Measurements from ENCODE around the gene PTHLH. TPM values are rescaled to one million over a fixed set of nuclear protein-coding genes. Genes with fewer than 3 reads are reported as not detected.
A peak's percentile ranks its signal among the peaks of the same experiment; 100 is the strongest.

PTHLH gene
- total RNA-seq, 1 donor from 2014 or later: 48.5 TPM

- Mint-ChIP-seq H3K4me3 (ENCODE audit: unreplicated experiment) (no peak overlapping the region), H3K4me1 (ENCODE audit: low read depth, unreplicated experiment) (no peaks in the 10 kb centered on the region), H3K9me3 (ENCODE audit: unreplicated experiment) (peaks cover 5% of the 10 kb centered on the region), H3K27me3 (ENCODE audit: low read depth, unreplicated experiment) (no peaks in the 10 kb centered on the region), H3K36me3 (ENCODE audit: low read depth, unreplicated experiment) (no peaks in the 10 kb centered on the region), H3K27ac (ENCODE audit: unreplicated experiment) (no peak overlapping the region)
- TF ChIP-seq EZH2 (IDR thresholded peaks at IDR 0.05; ENCODE audit: insufficient read depth, low read length) (no peak), CTCF (IDR thresholded peaks at IDR 0.05; ENCODE audit: insufficient read depth, low read depth, low read length) (no peak)
- no peaks in the 10 kb centered on the region for H4K20me1 ChIP-seq (ENCODE audit: insufficient read depth, low read length)
- FAIRE-seq: no peak
- no peak overlapping the region for H2AFZ ChIP-seq (ENCODE audit: low read depth, low read length)
- H3K4me2 ChIP-seq (ENCODE audit: low read length): no peak overlapping the region
- DNase-seq (ENCODE audit: low read depth): no peak
- H3K27me3 ChIP-seq (ENCODE audit: insufficient read depth, low read length): no peaks in the 10 kb centered on the region
- no peaks in the 10 kb centered on the region for H3K79me2 ChIP-seq (ENCODE audit: insufficient read depth, low read length)
- no peak overlapping the region for H3K27ac ChIP-seq (ENCODE audit: low read depth, low read length)
- no peaks in the 10 kb centered on the region for H3K36me3 ChIP-seq (ENCODE audit: insufficient read depth, low read length)
- H3K4me1 ChIP-seq (ENCODE audit: insufficient read depth, low read length): no peaks in the 10 kb centered on the region
- no peaks in the 10 kb centered on the region for H3K9me3 ChIP-seq (ENCODE audit: insufficient read depth, low read depth, low read length)
- no peak overlapping the region for H3K4me3 ChIP-seq (ENCODE audit: insufficient read depth, low read depth, low read length)
- no peak overlapping the region for H3K9ac ChIP-seq (ENCODE audit: low read length)
Measured at GRCh38 chr12:28012333-28012918, 39.9 kb upstream of the PTHLH start.

GRCh38 chr12:28010036-28010435 lies 37.5 kb upstream of the PTHLH start:
- H3K79me2 ChIP-seq (ENCODE audit: insufficient read depth, low read length): no peaks in the 10 kb centered on the region
- no peaks in the 10 kb centered on the region for H3K4me1 ChIP-seq (ENCODE audit: insufficient read depth, low read length)
- no peak overlapping the region for H3K4me2 ChIP-seq (ENCODE audit: low read length)
- no peak overlapping the region for H2AFZ ChIP-seq (ENCODE audit: low read depth, low read length)
- H3K27ac ChIP-seq (ENCODE audit: low read depth, low read length): no peak overlapping the region
- no peak overlapping the region for H3K4me3 ChIP-seq (ENCODE audit: insufficient read depth, low read depth, low read length)
- no peaks in the 10 kb centered on the region for H3K9me3 ChIP-seq (ENCODE audit: insufficient read depth, low read depth, low read length)
- H4K20me1 ChIP-seq (ENCODE audit: insufficient read depth, low read length): no peaks in the 10 kb centered on the region
- FAIRE-seq (no peak), DNase-seq (ENCODE audit: low read depth) (no peak)
- no peaks in the 10 kb centered on the region for H3K27me3 ChIP-seq (ENCODE audit: insufficient read depth, low read length)
- no peak overlapping the region for H3K27ac Mint-ChIP-seq (ENCODE audit: unreplicated experiment)
- H3K9me3 Mint-ChIP-seq (ENCODE audit: unreplicated experiment): peaks cover 5% of the 10 kb centered on the region
- H3K36me3 Mint-ChIP-seq (ENCODE audit: low read depth, unreplicated experiment): no peaks in the 10 kb centered on the region
- no peaks in the 10 kb centered on the region for H3K27me3 Mint-ChIP-seq (ENCODE audit: low read depth, unreplicated experiment)
- H3K4me3 Mint-ChIP-seq (ENCODE audit: unreplicated experiment): no peak overlapping the region
- TF ChIP-seq EZH2 (IDR thresholded peaks at IDR 0.05; ENCODE audit: insufficient read depth, low read length) (no peak), CTCF (IDR thresholded peaks at IDR 0.05; ENCODE audit: insufficient read depth, low read depth, low read length) (no peak)
- no peak overlapping the region for H3K9ac ChIP-seq (ENCODE audit: low read length)
- H3K4me1 Mint-ChIP-seq (ENCODE audit: low read depth, unreplicated experiment): no peaks in the 10 kb centered on the region
- H3K36me3 ChIP-seq (ENCODE audit: insufficient read depth, low read length): no peaks in the 10 kb centered on the region

- Histone ChIP-seq H3K9ac (ENCODE audit: low read length) (no peak overlapping the region), H3K4me2 (ENCODE audit: low read length) (no peak overlapping the region)
Measured at GRCh38 chr12:27999970-28000369, 27.4 kb upstream of the PTHLH start.

More at GRCh38 chr12:27999970-28000369, 27.4 kb upstream of the PTHLH start:
- Mint-ChIP-seq H3K4me1 (ENCODE audit: low read depth, unreplicated experiment) (peaks cover 10% of the 10 kb centered on the region), H3K27me3 (ENCODE audit: low read depth, unreplicated experiment) (peaks cover 3% of the 10 kb centered on the region), H3K36me3 (ENCODE audit: low read depth, unreplicated experiment) (no peaks in the 10 kb centered on the region), H3K4me3 (ENCODE audit: unreplicated experiment) (no peak overlapping the region), H3K9me3 (ENCODE audit: unreplicated experiment) (peaks cover 7% of the 10 kb centered on the region), H3K27ac (ENCODE audit: unreplicated experiment) (peak overlapping the region; percentile 47)
- DNase-seq (ENCODE audit: low read depth) (peak; percentile 74), FAIRE-seq (peak; percentile 17)
- Histone ChIP-seq H3K79me2 (ENCODE audit: insufficient read depth, low read length) (no peaks in the 10 kb centered on the region), H3K27ac (ENCODE audit: low read depth, low read length) (no peak overlapping the region), H2AFZ (ENCODE audit: low read depth, low read length) (no peak overlapping the region), H3K9me3 (ENCODE audit: insufficient read depth, low read depth, low read length) (no peaks in the 10 kb centered on the region), H3K27me3 (ENCODE audit: insufficient read depth, low read length) (no peaks in the 10 kb centered on the region), H3K4me1 (ENCODE audit: insufficient read depth, low read length) (peaks cover 3% of the 10 kb centered on the region), H4K20me1 (ENCODE audit: insufficient read depth, low read length) (no peaks in the 10 kb centered on the region), H3K4me3 (ENCODE audit: insufficient read depth, low read depth, low read length) (no peak overlapping the region), H3K36me3 (ENCODE audit: insufficient read depth, low read length) (no peaks in the 10 kb centered on the region)
- TF ChIP-seq CTCF (IDR thresholded peaks at IDR 0.05; ENCODE audit: insufficient read depth, low read depth, low read length) (no peak), EZH2 (IDR thresholded peaks at IDR 0.05; ENCODE audit: insufficient read depth, low read length) (no peak)
